Stomach (tissue), 4 donors: Measurements from ENCODE around the gene EIF3M.

Experiments
- EP300 ChIP-seq: sonication (generic); formaldehyde crosslinking; IDR thresholded peaks from one replicate; pipeline ENCODE4 v1.6.1; 2017; ENCODE audit warnings: antibody characterized with exemption
- POLR2A ChIP-seq, 4 donors: fragments of 450-650 bp; IDR thresholded peaks; one replicate each; pipeline ENCODE4 v1.6.1; 2016; ENCODE audit warnings: antibody characterized with exemption in 4 of 4, control low read depth in 2 of 4, mild to moderate bottlenecking in 1 of 4, moderate library complexity in 1 of 4
- TF ChIP-seq, protein P1 (sequence below), 7 experiments: fragments of 450-650 bp in 4 of 7; fragments of 200-600 bp in 3 of 7; sonication (generic) in 3 of 7; IDR thresholded peaks; one replicate each; pipeline ENCODE4 v1.5.1; 2016 to 2019; ENCODE audit warnings: antibody characterized with exemption in 7 of 7, control low read depth in 2 of 7, mild to moderate bottlenecking in 1 of 7

DNA sequence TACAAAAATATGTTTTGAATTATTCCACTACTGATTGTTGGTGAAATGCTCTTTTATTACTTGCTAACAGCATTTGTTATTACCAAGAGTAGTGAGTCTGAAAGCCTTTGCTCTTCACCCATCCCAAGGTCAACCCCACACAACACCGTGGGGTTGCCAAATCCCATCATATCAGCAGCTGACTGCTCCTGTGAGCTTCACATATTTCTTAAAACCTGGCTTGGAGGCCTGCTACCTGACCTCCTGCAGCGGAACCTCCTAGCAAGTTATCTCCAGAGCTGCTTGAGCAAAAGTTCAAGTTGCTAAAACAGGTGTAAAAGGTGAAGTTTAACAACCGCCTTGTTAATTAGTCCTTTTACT, 20.1 kb upstream of the EIF3M start:
- TF ChIP-seq, protein P1, sequence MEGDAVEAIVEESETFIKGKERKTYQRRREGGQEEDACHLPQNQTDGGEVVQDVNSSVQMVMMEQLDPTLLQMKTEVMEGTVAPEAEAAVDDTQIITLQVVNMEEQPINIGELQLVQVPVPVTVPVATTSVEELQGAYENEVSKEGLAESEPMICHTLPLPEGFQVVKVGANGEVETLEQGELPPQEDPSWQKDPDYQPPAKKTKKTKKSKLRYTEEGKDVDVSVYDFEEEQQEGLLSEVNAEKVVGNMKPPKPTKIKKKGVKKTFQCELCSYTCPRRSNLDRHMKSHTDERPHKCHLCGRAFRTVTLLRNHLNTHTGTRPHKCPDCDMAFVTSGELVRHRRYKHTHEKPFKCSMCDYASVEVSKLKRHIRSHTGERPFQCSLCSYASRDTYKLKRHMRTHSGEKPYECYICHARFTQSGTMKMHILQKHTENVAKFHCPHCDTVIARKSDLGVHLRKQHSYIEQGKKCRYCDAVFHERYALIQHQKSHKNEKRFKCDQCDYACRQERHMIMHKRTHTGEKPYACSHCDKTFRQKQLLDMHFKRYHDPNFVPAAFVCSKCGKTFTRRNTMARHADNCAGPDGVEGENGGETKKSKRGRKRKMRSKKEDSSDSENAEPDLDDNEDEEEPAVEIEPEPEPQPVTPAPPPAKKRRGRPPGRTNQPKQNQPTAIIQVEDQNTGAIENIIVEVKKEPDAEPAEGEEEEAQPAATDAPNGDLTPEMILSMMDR (IDR thresholded peaks at IDR 0.05): no peak
- TF ChIP-seq EP300 (no peak), POLR2A (IDR thresholded peaks at IDR 0.05) (no peak)
